Endothelial cell of umbilical vein (primary cell): ENCODE data around the gene DMD. TPM values are rescaled to one million over a fixed set of nuclear protein-coding genes. Genes with fewer than 3 reads are reported as not detected.

Experiments used
- BruUV-seq: library from RNA; stranded (reverse); fragments of 400-500 nt; replicated peaks from 2 replicates; lab custom pipeline; 2021; lab: Mats Ljungman, UMichigan
- CTCF ChIA-PET: fragments of 300-600, 350-600 bp; sonication (Branson Sonifier 250); formaldehyde crosslinking; loops from one replicate; lab custom pipeline; 2021; ENCODE audit warnings: antibody characterized with exemption, inconsistent platforms; lab: Charles Lee
- POLR2A ChIA-PET: fragments of 300-600, 350-600 bp; sonication (Branson Sonifier 250); formaldehyde crosslinking; loops from one replicate; lab custom pipeline; 2021; ENCODE audit warnings: antibody characterized with exemption, inconsistent platforms; lab: Charles Lee
- DNase-seq: peaks from one replicate; pipeline ENCODE4 v3.0.0-alpha.2; 2011; ENCODE audit warnings: low read depth, low spot score
- FAIRE-seq: peaks from 2 replicates; lab custom pipeline; 2011; peaks lifted over from hg19 to GRCh38; lab: Jason Lieb, UNC
- H2AFZ ChIP-seq: 2 replicates; pipeline ENCODE4 v1.6.0; 2012; ENCODE audit warnings: low read depth, low read length, control low read depth, inconsistent platforms
- H3K27ac ChIP-seq: 2 replicates; pipeline ENCODE4 v1.5.1; 2011; ENCODE audit warnings: low read depth, mild to moderate bottlenecking, control low read depth, low read length, moderate library complexity; ENCODE audit not compliant: insufficient read depth
- H3K27me3 ChIP-seq, 2 experiments: 2 replicates each; pipeline versions ENCODE4 v1.6.0 to v1.6.1; 2011; ENCODE audit warnings: low read length in 2 of 2, mixed read lengths in 1 of 2; ENCODE audit not compliant: control insufficient read depth in 2 of 2, insufficient read depth in 2 of 2
- H3K36me3 ChIP-seq, 2 experiments: 2 replicates in 1 of 2; 3 replicates in 1 of 2; pipeline ENCODE4 v1.5.1; 2011; ENCODE audit warnings: low read length in 2 of 2, mild to moderate bottlenecking in 1 of 2, moderate library complexity in 1 of 2; ENCODE audit not compliant: control insufficient read depth in 2 of 2, insufficient read depth in 2 of 2; ENCODE audit errors: extremely low read depth in 1 of 2
- H3K4me1 ChIP-seq: 3 replicates; pipeline ENCODE4 v1.5.1; 2011; ENCODE audit warnings: mild to moderate bottlenecking, low read length; ENCODE audit not compliant: control insufficient read depth, insufficient read depth; ENCODE audit errors: extremely low read depth
- H3K4me2 ChIP-seq: 2 replicates; pipeline ENCODE4 v1.6.1; 2011; ENCODE audit warnings: low read length, control low read depth, mixed read lengths; ENCODE audit not compliant: insufficient read depth
- H3K4me3 ChIP-seq, 3 experiments: fragments of 200-600 bp in 1 of 3; sonication (generic), shearing (Covaris generic) in 1 of 3; replicated peaks in 1 of 3; 2 replicates each; pipeline ENCODE4 v1.5.1; 2011 to 2016; ENCODE audit warnings: control low read depth in 3 of 3, low read length in 3 of 3, mild to moderate bottlenecking in 2 of 3, inconsistent platforms in 1 of 3, low read depth in 1 of 3, moderate library complexity in 1 of 3; ENCODE audit not compliant: insufficient read depth in 1 of 3
- H3K79me2 ChIP-seq: 2 replicates; pipeline ENCODE4 v1.6.0; 2012; ENCODE audit warnings: low read length, inconsistent platforms; ENCODE audit not compliant: control insufficient read depth, insufficient read depth
- H3K9ac ChIP-seq: replicated peaks from 2 replicates; pipeline ENCODE3; 2011; ENCODE audit warnings: low read length, control low read depth; ENCODE audit not compliant: insufficient read depth; ENCODE audit errors: extremely low read depth
- H3K9me1 ChIP-seq: replicated peaks from 3 replicates; pipeline ENCODE4 v1.6.0; 2011; ENCODE audit warnings: mild to moderate bottlenecking, low read length; ENCODE audit not compliant: control insufficient read depth, insufficient read depth; ENCODE audit errors: extremely low read depth
- H3K9me3 ChIP-seq: replicated peaks from 2 replicates; pipeline ENCODE4 v1.5.1; 2012; ENCODE audit warnings: low read length, inconsistent platforms; ENCODE audit not compliant: control insufficient read depth, insufficient read depth
- H4K20me1 ChIP-seq: replicated peaks from 2 replicates; pipeline ENCODE3; 2011; ENCODE audit warnings: mild to moderate bottlenecking, low read length; ENCODE audit not compliant: control insufficient read depth, insufficient read depth; ENCODE audit errors: extremely low read depth
- CTCF ChIP-seq, 2 donors: IDR thresholded peaks; 1 replicate in 1 of 2; 2 replicates in 1 of 2; pipeline ENCODE4 v1.5.1; 2011; ENCODE audit warnings: low read length in 2 of 2, mild to moderate bottlenecking in 2 of 2, moderate library complexity in 2 of 2, control low read depth in 1 of 2, inconsistent platforms in 1 of 2, low read depth in 1 of 2; ENCODE audit not compliant: insufficient read depth in 1 of 2; ENCODE audit errors: extremely low read depth in 1 of 2
- EZH2 ChIP-seq: IDR thresholded peaks from 2 replicates; pipeline ENCODE4 v1.6.1; 2012; ENCODE audit warnings: borderline replicate concordance, low read depth, mild to moderate bottlenecking, moderate library complexity, low read length, inconsistent platforms; ENCODE audit not compliant: severe bottlenecking
- FOS ChIP-seq: IDR thresholded peaks from 2 replicates; pipeline ENCODE4 v1.6.1; 2011; ENCODE audit warnings: mild to moderate bottlenecking, low read length, moderate library complexity, borderline replicate concordance; ENCODE audit not compliant: insufficient read depth
- GATA2 ChIP-seq: IDR thresholded peaks from 2 replicates; pipeline ENCODE4 v1.7.0; 2011; ENCODE audit warnings: low read depth, mild to moderate bottlenecking, moderate library complexity, mixed read lengths, low read length; ENCODE audit not compliant: insufficient read length, insufficient read depth
- JUN ChIP-seq: IDR thresholded peaks from 2 replicates; pipeline ENCODE4 v1.6.1; 2011; ENCODE audit warnings: borderline replicate concordance, low read depth; ENCODE audit not compliant: insufficient read length, insufficient read depth
- MAX ChIP-seq: IDR thresholded peaks from 2 replicates; pipeline ENCODE4 v1.6.1; 2011; ENCODE audit not compliant: insufficient read depth, insufficient read length
- MYC ChIP-seq: IDR thresholded peaks from one replicate; pipeline ENCODE4 v1.6.1; 2011; ENCODE audit warnings: mild to moderate bottlenecking, low read depth, low read length
- POLR2A ChIP-seq: IDR thresholded peaks from 2 replicates; pipeline ENCODE4 v1.6.1; 2012; ENCODE audit warnings: low read depth, mild to moderate bottlenecking, control low read depth, low read length
- POLR2AphosphoS5 ChIP-seq: IDR thresholded peaks from 2 replicates; pipeline ENCODE4 v1.6.1; 2012; ENCODE audit warnings: low read depth, mild to moderate bottlenecking, control low read depth, low read length, moderate library complexity; ENCODE audit not compliant: insufficient read depth
- dilution Hi-C: fragments of 300-500 bp; cut with MboI; formaldehyde crosslinking; loops from one replicate; pipeline ENCODE4 v1.15.0; 2019; ENCODE audit warnings: low sequenced_read_pairs; ENCODE audit not compliant: extremely low pct_ligation_motif_present
- intact Hi-C: fragments of 100-400 bp; cut with micrococcal nuclease; formaldehyde crosslinking; loops from one replicate; pipeline ENCODE4 v1.10.0; 2022
- polyA plus RNA-seq, 4 experiments: library from polyadenylated mRNA; depleted of rRNA in 3 of 4; stranded (reverse) in 3 of 4; unstranded in 1 of 4; fragments of >200 nt; gene quantifications; 2 replicates each; pipeline versions ENCODE4 v1.2.1 to v1.2.3, GENCODE V29; 2011 to 2012; ENCODE audit warnings: missing spikeins in 1 of 4
- total RNA-seq: library from RNA; stranded (reverse); gene quantifications from 2 replicates; pipeline ENCODE4 v1.2.3, GENCODE V29; 2021

DMD gene
- total and polyA plus RNA-seq, 2 donors (not counting 3 experiments of a cell fraction or from before 2014, with no cell fraction given), result 7.3 to 9.0 TPM

- ChIA-PET CTCF (no interaction called here), POLR2A (no interaction called here)
- H3K27ac ChIP-seq, result no peak overlapping the region
- no peak overlapping the region for H3K9ac ChIP-seq
- TF ChIP-seq CTCF (IDR thresholded peaks at IDR 0.05; ENCODE audit: extremely low read depth in 1 of 2, insufficient read depth in 1 of 2, low read depth in 1 of 2, low read length in 2 of 2) (no peak), MAX (no peak), FOS (no peak), GATA2 (no peak), POLR2AphosphoS5 (no peak), JUN (no peak), EZH2 (no peak), MYC (no peak), POLR2A (no peak)
- no peak overlapping the region for H3K4me3 ChIP-seq
- no peaks in the 10 kb centered on the region for H3K4me1 ChIP-seq
- no peaks in the 10 kb centered on the region for H3K36me3 ChIP-seq
- no peaks in the 10 kb centered on the region for H3K9me1 ChIP-seq
- H3K9me3 ChIP-seq, result no peaks in the 10 kb centered on the region
- H3K79me2 ChIP-seq, result no peaks in the 10 kb centered on the region
- no peaks in the 10 kb centered on the region for H3K27me3 ChIP-seq
- intact Hi-C loops (no loop called here), dilution Hi-C loops (no loop called here)
- FAIRE-seq (no peak), DNase-seq (no peak)
- no peaks in the 10 kb centered on the region for H4K20me1 ChIP-seq
- no TSS peak for BruUV-seq
- no peak overlapping the region for H2AFZ ChIP-seq
- H3K4me2 ChIP-seq, result no peak overlapping the region
Measured at GRCh38 chrX:32496671-32497070, 714.7 kb downstream of the DMD start.
